GM08714 (cell line): ENCODE results near the gene FLAD1.

Experiments
- H3K4me3 ChIP-seq: fragments of 200-500 bp; sonication (Bioruptor generic); 2 replicates; pipeline ENCODE4 v1.5.1; 2014; ENCODE audit warnings: mild to moderate bottlenecking, low read length, inconsistent platforms
- ZNF274 ChIP-seq: IDR thresholded peaks from 2 replicates; pipeline ENCODE4 v1.6.1; 2012; ENCODE audit warnings: mild to moderate bottlenecking, low read depth, low read length

FLAD1 gene

GRCh38 chr1:154944401-154945159 lies 38.6 kb upstream of the FLAD1 start:
- no peak for TF ChIP-seq ZNF274
- no peak overlapping the region for H3K4me3 ChIP-seq

- no peak overlapping the region for H3K4me3 ChIP-seq
- TF ChIP-seq ZNF274: no peak
These were observed 37.8 kb upstream of the FLAD1 start for GRCh38 chr1:154945160-154945961.

GRCh38 chr1:154945962-154946850 lies 36.9 kb upstream of the FLAD1 start:
- TF ChIP-seq ZNF274: no peak
- H3K4me3 ChIP-seq: no peak overlapping the region

- no peak for TF ChIP-seq ZNF274
- no peak overlapping the region for H3K4me3 ChIP-seq
These were observed 35.1 kb upstream of the FLAD1 start for GRCh38 chr1:154948079-154948478.

- TF ChIP-seq ZNF274: no peak
- peak overlapping the region; percentile 5; the same call in 1 of the 2 replicates for H3K4me3 ChIP-seq
These were observed 31.1 kb upstream of the FLAD1 start for GRCh38 chr1:154951901-154952657.

DNA sequence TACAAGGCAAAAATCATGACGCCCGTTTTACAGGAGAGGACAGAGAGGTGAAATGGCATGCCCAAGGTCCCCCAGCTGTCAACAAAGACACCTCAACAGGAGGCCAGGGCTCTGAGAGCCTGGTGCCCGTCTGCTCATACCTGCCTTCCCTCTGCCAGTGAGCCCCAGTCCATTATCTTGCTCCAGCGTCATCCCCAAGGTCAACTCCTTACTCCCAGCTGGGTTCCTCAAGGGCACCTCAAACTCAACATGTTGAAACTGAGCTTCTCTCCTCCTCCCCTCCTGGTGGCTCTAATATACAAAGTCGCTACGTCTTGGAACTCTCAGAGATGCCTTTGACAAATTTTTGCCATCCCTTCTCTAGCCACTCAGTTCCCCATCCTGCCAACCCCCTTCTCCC lies 30.5 kb upstream of the FLAD1 start:
- no peak overlapping the region for H3K4me3 ChIP-seq
- TF ChIP-seq ZNF274: no peak

GRCh38 chr1:154953611-154954038 lies 29.5 kb upstream of the FLAD1 start:
- TF ChIP-seq ZNF274: no peak
- H3K4me3 ChIP-seq: no peak overlapping the region

DNA sequence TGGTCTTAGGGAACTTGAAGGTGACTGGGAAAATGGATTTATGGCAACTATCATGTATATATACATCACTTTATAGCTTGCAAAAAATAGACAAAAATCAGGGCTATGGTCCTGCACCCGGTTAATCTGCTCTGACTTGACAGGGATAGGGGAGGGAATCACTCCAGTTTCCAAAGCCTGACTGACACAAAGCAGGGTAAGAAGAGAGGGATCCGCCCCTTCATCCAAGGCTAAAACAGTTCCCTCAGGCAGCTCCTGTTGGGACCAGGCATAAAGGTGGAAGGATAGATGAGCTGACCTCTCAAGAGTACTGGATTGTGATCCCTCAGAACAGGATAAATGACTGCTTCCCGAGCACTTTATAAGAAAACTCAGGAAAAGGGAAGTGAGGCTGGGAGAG lies 28.6 kb upstream of the FLAD1 start:
- no peak for TF ChIP-seq ZNF274
- peak overlapping the region; percentile 89; the same call in 1 of the 2 replicates for H3K4me3 ChIP-seq

DNA sequence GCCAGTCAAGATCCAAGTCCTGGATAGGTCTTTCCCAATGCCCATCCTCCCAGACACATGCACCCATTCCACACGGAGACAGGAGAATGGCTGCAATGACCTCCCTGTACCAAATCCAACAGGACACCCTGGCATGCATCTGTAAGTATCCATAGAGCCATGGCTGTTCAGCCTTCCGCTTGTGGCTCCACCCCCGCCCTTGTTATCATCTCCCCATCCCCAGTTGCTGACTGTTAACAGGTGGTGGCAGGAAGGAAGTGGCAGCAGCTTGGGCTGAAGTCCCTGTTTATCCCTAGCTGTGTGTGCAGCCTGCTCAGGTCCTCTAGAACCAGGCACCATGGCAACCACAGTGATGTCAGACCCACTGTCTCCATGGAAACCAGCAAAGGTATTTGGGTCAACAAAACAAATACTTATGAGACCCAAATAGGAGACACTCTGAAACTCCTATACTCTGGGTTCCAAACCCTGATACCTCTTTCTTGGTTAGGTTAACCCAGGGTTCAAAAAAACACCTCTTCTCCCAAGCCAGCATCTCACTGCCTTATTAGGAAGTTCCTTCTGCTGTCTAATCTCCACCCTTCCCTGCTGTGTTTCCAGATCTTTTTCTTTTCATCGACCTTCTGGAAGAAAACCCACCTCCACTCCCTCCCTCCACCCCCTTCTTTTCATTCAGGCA lies 28.0 kb upstream of the FLAD1 start:
- no peak for TF ChIP-seq ZNF274
- H3K4me3 ChIP-seq: peak overlapping the region; percentile 89

GRCh38 chr1:154955718-154956543 lies 27.2 kb upstream of the FLAD1 start, which contains the start of gene PBXIP1:
Gene PBXIP1, minus strand, starts transcription at chr1:154956099. Its CDS starts 2,378 bp downstream, at chr1:154953721.
- peak within 1 kb of the TSS; percentile 89 for H3K4me3 ChIP-seq
- TF ChIP-seq ZNF274: no peak

DNA sequence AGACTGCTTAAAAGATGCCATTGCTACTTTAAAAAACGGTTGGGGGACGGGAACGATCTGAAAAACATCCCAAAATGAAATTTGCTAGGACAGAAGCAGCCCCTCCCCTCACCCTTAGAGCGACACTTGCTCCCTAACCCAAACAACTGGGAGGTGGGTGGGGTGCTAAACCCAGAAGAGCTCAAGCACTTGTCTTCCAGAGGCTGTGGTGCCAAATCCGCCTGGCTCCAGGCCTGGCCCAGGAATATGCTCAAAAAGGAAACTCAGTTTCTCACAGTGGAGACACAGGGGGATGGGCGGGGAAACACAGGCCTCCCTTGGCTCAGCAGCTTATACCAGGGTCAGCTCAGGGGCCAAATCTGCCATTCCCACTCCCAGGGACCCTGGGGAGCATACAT lies 26.6 kb upstream of the FLAD1 start:
- TF ChIP-seq ZNF274: no peak
- peak overlapping the region; percentile 89; the same call in 1 of the 2 replicates for H3K4me3 ChIP-seq

GRCh38 chr1:154957091-154957657 lies 26.0 kb upstream of the FLAD1 start:
- TF ChIP-seq ZNF274: no peak
- H3K4me3 ChIP-seq: no peak overlapping the region
